CD8-positive, alpha-beta memory T cell (primary cell): ENCODE data around the gene SLIT3. TPM values are rescaled to one million over a fixed set of nuclear protein-coding genes. Genes with fewer than 3 reads are reported as not detected.

Experiments used
- CTCF ChIA-PET: fragments of 350-600 bp; sonication (Branson Sonifier 250); formaldehyde crosslinking; loops from one replicate; lab custom pipeline; 2021; ENCODE audit warnings: antibody characterized with exemption; lab: Charles Lee
- POLR2A ChIA-PET: fragments of 350-600 bp; sonication (Branson Sonifier 250); formaldehyde crosslinking; loops from one replicate; lab custom pipeline; 2021; ENCODE audit warnings: antibody characterized with exemption; lab: Charles Lee
- DNase-seq, 5 donors: peaks; one replicate each; pipeline versions ENCODE4 v3.0.0 to v3.0.0-alpha.2; 2020 to 2022; ENCODE audit warnings: mixed read lengths in 1 of 5
- H3K27ac ChIP-seq: one replicate; pipeline ENCODE4 v1.7.0; 2013; ENCODE audit warnings: low read depth, mild to moderate bottlenecking, low read length, moderate library complexity
- H3K27me3 ChIP-seq: 2 replicates; pipeline ENCODE4 v1.7.0; 2013; ENCODE audit warnings: low read length, mild to moderate bottlenecking; ENCODE audit not compliant: insufficient read depth, poor library complexity, severe bottlenecking
- H3K36me3 ChIP-seq: 2 replicates; pipeline ENCODE4 v1.7.0; 2013; ENCODE audit warnings: mild to moderate bottlenecking, low read length, moderate library complexity; ENCODE audit not compliant: insufficient read depth
- H3K4me1 ChIP-seq: 2 replicates; pipeline ENCODE4 v1.7.0; 2013; ENCODE audit warnings: mild to moderate bottlenecking, low read length, moderate library complexity; ENCODE audit not compliant: insufficient read depth
- H3K4me3 ChIP-seq: 2 replicates; pipeline ENCODE4 v1.7.0; 2013; ENCODE audit warnings: mild to moderate bottlenecking, low read length
- H3K9me3 ChIP-seq: 2 replicates; pipeline ENCODE4 v1.7.0; 2013; ENCODE audit warnings: mild to moderate bottlenecking, low read length
- H3K27ac Mint-ChIP-seq, 8 donors: one replicate each; pipeline ENCODE4 v1.8.0; 2020 to 2021; ENCODE audit warnings: mixed read lengths in 8 of 8, mild to moderate bottlenecking in 6 of 8, inconsistent platforms in 3 of 8, moderate library complexity in 3 of 8
- H3K27me3 Mint-ChIP-seq, 2 donors: one replicate each; pipeline ENCODE4 v1.8.0; 2020 to 2021; ENCODE audit warnings: mixed read lengths in 2 of 2, mild to moderate bottlenecking in 1 of 2, moderate library complexity in 1 of 2
- H3K36me3 Mint-ChIP-seq, 3 donors: one replicate each; pipeline ENCODE4 v1.8.0; 2020 to 2021; ENCODE audit warnings: mixed read lengths in 3 of 3, inconsistent platforms in 1 of 3, mild to moderate bottlenecking in 1 of 3
- H3K4me1 Mint-ChIP-seq, 3 donors: one replicate each; pipeline ENCODE4 v1.8.0; 2020 to 2021; ENCODE audit warnings: mixed read lengths in 3 of 3, inconsistent platforms in 1 of 3, mild to moderate bottlenecking in 1 of 3
- H3K4me3 Mint-ChIP-seq, 7 donors: one replicate each; pipeline ENCODE4 v1.8.0; 2020 to 2021; ENCODE audit warnings: mixed read lengths in 7 of 7, mild to moderate bottlenecking in 6 of 7, moderate library complexity in 4 of 7, inconsistent platforms in 2 of 7
- H3K9me3 Mint-ChIP-seq, 5 donors: one replicate each; pipeline ENCODE4 v1.8.0; 2020 to 2022; ENCODE audit warnings: mixed read lengths in 5 of 5, mild to moderate bottlenecking in 3 of 5, moderate library complexity in 2 of 5, inconsistent platforms in 1 of 5
- polyA plus RNA-seq: library from polyadenylated mRNA; unstranded; fragments of 300-500 nt; fragmentation: Illumina TruSeq; gene quantifications from one replicate; pipeline ENCODE4 v1.2.3, GENCODE V29; 2021
- total RNA-seq, 2 experiments: library from RNA; stranded (reverse); gene quantifications; one replicate each; pipeline ENCODE4 v1.2.3, GENCODE V29; 2021

Gene SLIT3
- total and polyA plus RNA-seq, 3 experiments from 2014 or later: 0.49 to 0.72 TPM; not detected in 1

- no peaks in the 10 kb centered on the region for H3K4me1 ChIP-seq
- no peak overlapping the region for H3K27ac ChIP-seq
- Mint-ChIP-seq H3K27ac (no peak overlapping the region), H3K4me1 (no peaks in the 10 kb centered on the region), H3K9me3 (peaks cover 0 to 2% (median 0%) of the 10 kb centered on the region in 5 donors), H3K27me3 (peaks cover 5 to 15% of the 10 kb centered on the region in 2 donors), H3K36me3 (no peaks in the 10 kb centered on the region), H3K4me3 (no peak overlapping the region)
- H3K36me3 ChIP-seq: no peaks in the 10 kb centered on the region
- ChIA-PET POLR2A (no interaction called here), CTCF (no interaction called here)
- no peak for DNase-seq
- H3K4me3 ChIP-seq: no peak overlapping the region
- H3K27me3 ChIP-seq: no peaks in the 10 kb centered on the region
- H3K9me3 ChIP-seq: no peaks in the 10 kb centered on the region
Measured at GRCh38 chr5:169074839-169075238, 226.1 kb downstream of the SLIT3 start.

- Histone ChIP-seq H3K4me1 (no peaks in the 10 kb centered on the region), H3K36me3 (no peaks in the 10 kb centered on the region), H3K27ac (no peak overlapping the region), H3K27me3 (no peaks in the 10 kb centered on the region), H3K9me3 (no peaks in the 10 kb centered on the region), H3K4me3 (no peak overlapping the region)
- POLR2A ChIA-PET: no interaction called here
- no peak for DNase-seq
- H3K27ac Mint-ChIP-seq: no peak overlapping the region
- CTCF ChIA-PET: no interaction called here
- H3K4me1 Mint-ChIP-seq: no peaks in the 10 kb centered on the region
- H3K9me3 Mint-ChIP-seq: peaks cover 0 to 4% (median 0%) of the 10 kb centered on the region in 5 donors
- H3K4me3 Mint-ChIP-seq: no peak overlapping the region
- peaks cover 0 to 11% of the 10 kb centered on the region in 2 donors for H3K27me3 Mint-ChIP-seq
- H3K36me3 Mint-ChIP-seq: no peaks in the 10 kb centered on the region
Measured at GRCh38 chr5:169072233-169072632, 228.7 kb downstream of the SLIT3 start.

GRCh38 chr5:169070413-169070812 is 230.5 kb downstream of the SLIT3 start:
- Histone ChIP-seq H3K27ac (no peak overlapping the region), H3K36me3 (no peaks in the 10 kb centered on the region), H3K4me1 (no peaks in the 10 kb centered on the region), H3K9me3 (no peaks in the 10 kb centered on the region), H3K4me3 (no peak overlapping the region), H3K27me3 (no peaks in the 10 kb centered on the region)
- Mint-ChIP-seq H3K4me3 (no peak overlapping the region), H3K36me3 (no peaks in the 10 kb centered on the region), H3K9me3 (peaks cover 0 to 4% (median 0%) of the 10 kb centered on the region in 5 donors), H3K27me3 (peaks cover 0 to 11% of the 10 kb centered on the region in 2 donors), H3K4me1 (no peaks in the 10 kb centered on the region), H3K27ac (peak overlapping the region in 1 of 8 donors; percentile 4)
- ChIA-PET POLR2A (no interaction called here), CTCF (no interaction called here)
- DNase-seq: no peak

- Histone ChIP-seq H3K27ac (no peak overlapping the region), H3K27me3 (no peaks in the 10 kb centered on the region), H3K9me3 (no peaks in the 10 kb centered on the region), H3K4me3 (no peak overlapping the region), H3K4me1 (no peaks in the 10 kb centered on the region), H3K36me3 (no peaks in the 10 kb centered on the region)
- no peak overlapping the region for H3K4me3 Mint-ChIP-seq
- CTCF ChIA-PET: no interaction called here
- H3K27ac Mint-ChIP-seq: no peak overlapping the region
- no peak for DNase-seq
- POLR2A ChIA-PET: no interaction called here
- peaks cover 0 to 2% (median 0%) of the 10 kb centered on the region in 5 donors for H3K9me3 Mint-ChIP-seq
- no peaks in the 10 kb centered on the region for H3K4me1 Mint-ChIP-seq
- no peaks in the 10 kb centered on the region for H3K36me3 Mint-ChIP-seq
- peaks cover 2 to 15% of the 10 kb centered on the region in 2 donors for H3K27me3 Mint-ChIP-seq
Measured at GRCh38 chr5:169067751-169068173, 233.2 kb downstream of the SLIT3 start.

- no peaks in the 10 kb centered on the region for H3K9me3 ChIP-seq
- Mint-ChIP-seq H3K9me3 (peaks cover 0 to 3% (median 2%) of the 10 kb centered on the region in 5 donors), H3K4me1 (no peaks in the 10 kb centered on the region), H3K4me3 (no peak overlapping the region), H3K36me3 (no peaks in the 10 kb centered on the region), H3K27ac (no peak overlapping the region), H3K27me3 (peaks cover 8 to 15% of the 10 kb centered on the region in 2 donors)
- no peaks in the 10 kb centered on the region for H3K27me3 ChIP-seq
- H3K36me3 ChIP-seq: no peaks in the 10 kb centered on the region
- ChIA-PET POLR2A (no interaction called here), CTCF (no interaction called here)
- no peak overlapping the region for H3K4me3 ChIP-seq
- no peak overlapping the region for H3K27ac ChIP-seq
- no peak for DNase-seq
- no peaks in the 10 kb centered on the region for H3K4me1 ChIP-seq
Measured at GRCh38 chr5:169065400-169065799, 235.5 kb downstream of the SLIT3 start.

- Mint-ChIP-seq H3K27ac (no peak overlapping the region), H3K9me3 (peaks cover 0 to 3% (median 2%) of the 10 kb centered on the region in 5 donors), H3K27me3 (peaks cover 8 to 15% of the 10 kb centered on the region in 2 donors), H3K4me3 (no peak overlapping the region), H3K36me3 (no peaks in the 10 kb centered on the region), H3K4me1 (no peaks in the 10 kb centered on the region)
- ChIA-PET POLR2A (no interaction called here), CTCF (no interaction called here)
- Histone ChIP-seq H3K4me3 (no peak overlapping the region), H3K27ac (no peak overlapping the region), H3K4me1 (no peaks in the 10 kb centered on the region), H3K9me3 (no peaks in the 10 kb centered on the region), H3K36me3 (no peaks in the 10 kb centered on the region), H3K27me3 (no peaks in the 10 kb centered on the region)
- no peak for DNase-seq
Measured at GRCh38 chr5:169064093-169064492, 236.8 kb downstream of the SLIT3 start.

GRCh38 chr5:169063316-169063953 is 237.5 kb downstream of the SLIT3 start:
- Mint-ChIP-seq H3K36me3 (no peaks in the 10 kb centered on the region), H3K27me3 (peaks cover 8 to 15% of the 10 kb centered on the region in 2 donors), H3K27ac (no peak overlapping the region), H3K4me3 (no peak overlapping the region), H3K4me1 (no peaks in the 10 kb centered on the region), H3K9me3 (peaks cover 0 to 3% (median 0%) of the 10 kb centered on the region in 5 donors)
- H3K9me3 ChIP-seq: no peaks in the 10 kb centered on the region
- ChIA-PET CTCF (no interaction called here), POLR2A (no interaction called here)
- H3K4me1 ChIP-seq: no peaks in the 10 kb centered on the region
- no peak for DNase-seq
- no peak overlapping the region for H3K27ac ChIP-seq
- no peak overlapping the region for H3K4me3 ChIP-seq
- H3K27me3 ChIP-seq: no peaks in the 10 kb centered on the region
- no peaks in the 10 kb centered on the region for H3K36me3 ChIP-seq

- Histone ChIP-seq H3K27ac (no peak overlapping the region), H3K27me3 (no peaks in the 10 kb centered on the region), H3K4me1 (no peaks in the 10 kb centered on the region), H3K36me3 (no peaks in the 10 kb centered on the region), H3K9me3 (no peaks in the 10 kb centered on the region), H3K4me3 (no peak overlapping the region)
- Mint-ChIP-seq H3K36me3 (no peaks in the 10 kb centered on the region), H3K27ac (no peak overlapping the region), H3K9me3 (peaks cover 0 to 3% (median 0%) of the 10 kb centered on the region in 5 donors), H3K27me3 (peaks cover 8 to 11% of the 10 kb centered on the region in 2 donors), H3K4me1 (no peaks in the 10 kb centered on the region), H3K4me3 (no peak overlapping the region)
- CTCF ChIA-PET: no interaction called here
- DNase-seq: no peak
- POLR2A ChIA-PET: no interaction called here
Measured at GRCh38 chr5:169062690-169063089, 238.2 kb downstream of the SLIT3 start.
